BE2C (cell line): ENCODE data around the gene SETD2.

Source experiments
- DNase-seq: peaks from one replicate; pipeline ENCODE4 v3.0.0-alpha.2; 2020
- H3K27me3 ChIP-seq: fragments of 250-450 bp; sonication (Bioruptor Pico); 2 replicates; pipeline ENCODE4 v1.5.1; 2020; ENCODE audit warnings: mild to moderate bottlenecking
- H3K36me3 ChIP-seq: fragments of 250-450 bp; sonication (Bioruptor Pico); 2 replicates; pipeline ENCODE4 v1.5.1; 2020; ENCODE audit warnings: mild to moderate bottlenecking
- H3K4me1 ChIP-seq: fragments of 250-450 bp; sonication (Bioruptor Pico); 2 replicates; pipeline ENCODE4 v1.5.1; 2020
- H3K4me3 ChIP-seq: 2 replicates; pipeline ENCODE4 v1.5.1; 2011; ENCODE audit warnings: low read depth, low read length
- H3K9me3 ChIP-seq: fragments of 250-450 bp; sonication (Bioruptor Pico); 2 replicates; pipeline ENCODE4 v1.5.1; 2020
- TF ChIP-seq, protein P1 (sequence below): IDR thresholded peaks from 2 replicates; pipeline ENCODE4 v1.5.1; 2012; ENCODE audit warnings: mild to moderate bottlenecking, low read depth, low read length

Gene SETD2

DNA sequence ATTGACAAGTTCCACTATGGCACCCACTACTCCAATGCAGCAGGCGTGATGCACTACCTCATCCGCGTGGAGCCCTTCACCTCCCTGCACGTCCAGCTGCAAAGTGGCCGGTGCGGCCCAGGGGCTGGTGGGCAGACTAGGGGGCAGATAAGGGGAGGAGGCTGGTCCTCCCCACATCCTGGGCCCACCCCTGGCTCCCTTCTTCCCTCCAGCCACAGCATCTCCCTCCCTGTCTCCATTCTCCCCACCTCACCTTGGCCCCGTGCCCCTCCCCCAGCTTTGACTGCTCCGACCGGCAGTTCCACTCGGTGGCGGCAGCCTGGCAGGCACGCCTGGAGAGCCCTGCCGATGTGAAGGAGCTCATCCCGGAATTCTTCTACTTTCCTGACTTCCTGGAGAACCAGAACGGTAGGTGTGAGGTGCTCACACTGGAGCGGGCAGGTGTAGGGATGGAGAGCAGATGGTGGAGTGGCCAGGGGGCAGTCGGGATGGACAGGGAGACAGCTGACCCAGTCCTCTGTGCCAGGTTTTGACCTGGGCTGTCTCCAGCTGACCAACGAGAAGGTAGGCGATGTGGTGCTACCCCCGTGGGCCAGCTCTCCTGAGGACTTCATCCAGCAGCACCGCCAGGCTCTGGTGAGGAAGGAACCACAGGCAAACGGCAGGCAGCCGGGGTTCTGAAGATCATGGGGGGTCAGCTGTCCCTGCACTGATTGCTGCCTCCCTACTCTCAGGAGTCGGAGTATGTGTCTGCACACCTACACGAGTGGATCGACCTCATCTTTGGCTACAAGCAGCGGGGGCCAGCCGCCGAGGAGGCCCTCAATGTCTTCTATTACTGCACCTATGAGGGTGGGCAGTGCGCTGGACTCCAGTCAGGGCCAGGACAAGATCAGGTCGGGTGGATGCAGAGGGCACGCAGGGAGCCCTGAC, 158.4 kb downstream of the SETD2 start:
- H3K4me1 ChIP-seq = no peaks in the 10 kb centered on the region
- 0 out of 2 replicates have a peak, but pooled peaks cover 2% of the 10 kb centered on the region for H3K36me3 ChIP-seq
- H3K9me3 ChIP-seq = no peaks in the 10 kb centered on the region
- no peaks in the 10 kb centered on the region for H3K27me3 ChIP-seq
- H3K4me3 ChIP-seq = no peak overlapping the region
- DNase-seq = no peak
- TF ChIP-seq, protein P1, sequence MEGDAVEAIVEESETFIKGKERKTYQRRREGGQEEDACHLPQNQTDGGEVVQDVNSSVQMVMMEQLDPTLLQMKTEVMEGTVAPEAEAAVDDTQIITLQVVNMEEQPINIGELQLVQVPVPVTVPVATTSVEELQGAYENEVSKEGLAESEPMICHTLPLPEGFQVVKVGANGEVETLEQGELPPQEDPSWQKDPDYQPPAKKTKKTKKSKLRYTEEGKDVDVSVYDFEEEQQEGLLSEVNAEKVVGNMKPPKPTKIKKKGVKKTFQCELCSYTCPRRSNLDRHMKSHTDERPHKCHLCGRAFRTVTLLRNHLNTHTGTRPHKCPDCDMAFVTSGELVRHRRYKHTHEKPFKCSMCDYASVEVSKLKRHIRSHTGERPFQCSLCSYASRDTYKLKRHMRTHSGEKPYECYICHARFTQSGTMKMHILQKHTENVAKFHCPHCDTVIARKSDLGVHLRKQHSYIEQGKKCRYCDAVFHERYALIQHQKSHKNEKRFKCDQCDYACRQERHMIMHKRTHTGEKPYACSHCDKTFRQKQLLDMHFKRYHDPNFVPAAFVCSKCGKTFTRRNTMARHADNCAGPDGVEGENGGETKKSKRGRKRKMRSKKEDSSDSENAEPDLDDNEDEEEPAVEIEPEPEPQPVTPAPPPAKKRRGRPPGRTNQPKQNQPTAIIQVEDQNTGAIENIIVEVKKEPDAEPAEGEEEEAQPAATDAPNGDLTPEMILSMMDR = no peak

DNA sequence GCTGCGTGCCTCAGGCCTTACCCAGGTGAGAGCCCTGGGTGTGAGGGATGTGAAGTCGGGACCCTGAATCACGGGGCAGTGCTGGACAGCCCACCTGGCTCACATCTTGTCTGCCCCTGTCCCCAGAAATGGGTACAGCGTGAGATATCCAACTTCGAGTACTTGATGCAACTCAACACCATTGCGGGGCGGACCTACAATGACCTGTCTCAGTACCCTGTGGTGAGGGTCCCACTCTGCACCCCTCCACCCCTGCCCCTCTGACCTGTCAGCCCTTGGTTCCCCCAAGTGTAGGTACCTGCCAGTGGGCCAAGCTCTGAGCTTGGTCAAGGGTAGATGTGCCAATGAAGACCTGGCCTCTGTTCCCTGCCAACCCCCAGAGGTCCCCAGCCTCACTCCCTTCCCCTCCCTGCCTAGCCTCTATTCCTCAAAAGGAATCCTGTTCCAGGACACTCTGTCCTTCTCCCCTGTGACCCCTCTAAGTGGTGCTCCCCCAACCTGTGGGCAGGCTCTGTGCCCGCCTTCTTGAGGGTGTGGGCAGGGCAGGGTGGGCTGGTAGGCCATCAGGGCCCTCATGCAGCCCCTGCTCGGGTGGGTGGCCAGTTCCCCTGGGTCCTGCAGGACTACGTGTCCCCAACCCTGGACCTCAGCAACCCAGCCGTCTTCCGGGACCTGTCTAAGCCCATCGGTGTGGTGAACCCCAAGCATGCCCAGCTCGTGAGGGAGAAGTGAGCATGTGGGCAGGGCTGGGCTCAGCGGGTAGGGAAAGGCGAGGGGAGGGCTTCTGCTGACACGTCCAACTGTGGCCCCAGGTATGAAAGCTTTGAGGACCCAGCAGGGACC, 159.3 kb downstream of the SETD2 start:
- H3K36me3 ChIP-seq = 0 out of 2 replicates have a peak, but pooled peaks cover 2% of the 10 kb centered on the region
- no peak overlapping the region for H3K4me3 ChIP-seq
- no peak for DNase-seq
- no peaks in the 10 kb centered on the region for H3K27me3 ChIP-seq
- TF ChIP-seq, protein P1 = no peak
- no peaks in the 10 kb centered on the region for H3K4me1 ChIP-seq
- no peaks in the 10 kb centered on the region for H3K9me3 ChIP-seq

DNA sequence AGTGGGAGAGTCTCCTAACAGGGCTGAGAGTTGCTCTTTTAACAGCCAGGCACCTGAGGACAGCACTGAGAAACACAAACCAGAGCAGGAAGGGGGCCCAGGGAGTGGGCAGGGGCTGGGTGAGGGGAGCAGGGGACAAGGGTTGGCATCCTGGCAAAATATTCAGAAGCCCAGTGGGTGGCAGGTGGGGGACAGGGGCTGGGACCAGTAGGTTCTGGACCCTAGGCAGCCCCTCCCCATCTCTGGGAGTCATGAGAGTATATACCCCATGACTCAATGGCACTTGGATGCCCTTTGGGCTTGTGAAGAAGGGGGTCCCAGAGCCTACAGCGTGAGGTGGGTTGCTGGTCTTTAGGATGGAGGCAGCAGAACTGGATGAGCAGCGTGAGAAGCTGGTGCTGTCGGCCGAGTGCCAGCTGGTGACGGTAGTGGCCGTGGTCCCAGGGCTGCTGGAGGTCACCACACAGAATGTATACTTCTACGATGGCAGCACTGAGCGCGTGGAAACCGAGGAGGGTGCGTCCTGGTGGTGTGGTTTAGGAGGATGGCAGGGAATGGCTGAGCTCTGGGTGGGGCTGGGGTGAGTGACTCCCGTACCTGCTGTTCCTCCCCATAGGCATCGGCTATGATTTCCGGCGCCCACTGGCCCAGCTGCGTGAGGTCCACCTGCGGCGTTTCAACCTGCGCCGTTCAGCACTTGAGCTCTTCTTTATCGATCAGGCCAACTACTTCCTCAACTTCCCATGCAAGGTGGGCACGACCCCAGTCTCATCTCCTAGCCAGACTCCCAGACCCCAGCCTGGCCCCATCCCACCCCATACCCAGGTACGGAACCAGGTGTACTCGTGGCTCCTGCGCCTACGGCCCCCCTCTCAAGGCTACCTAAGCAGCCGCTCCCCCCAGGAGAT, 160.2 kb downstream of the SETD2 start:
- H3K27me3 ChIP-seq = no peaks in the 10 kb centered on the region
- no peaks in the 10 kb centered on the region for H3K4me1 ChIP-seq
- H3K36me3 ChIP-seq = 0 out of 2 replicates have a peak, but pooled peaks cover 2% of the 10 kb centered on the region
- H3K4me3 ChIP-seq = no peak overlapping the region
- no peak for DNase-seq
- H3K9me3 ChIP-seq = no peaks in the 10 kb centered on the region
- TF ChIP-seq, protein P1 = no peak

DNA sequence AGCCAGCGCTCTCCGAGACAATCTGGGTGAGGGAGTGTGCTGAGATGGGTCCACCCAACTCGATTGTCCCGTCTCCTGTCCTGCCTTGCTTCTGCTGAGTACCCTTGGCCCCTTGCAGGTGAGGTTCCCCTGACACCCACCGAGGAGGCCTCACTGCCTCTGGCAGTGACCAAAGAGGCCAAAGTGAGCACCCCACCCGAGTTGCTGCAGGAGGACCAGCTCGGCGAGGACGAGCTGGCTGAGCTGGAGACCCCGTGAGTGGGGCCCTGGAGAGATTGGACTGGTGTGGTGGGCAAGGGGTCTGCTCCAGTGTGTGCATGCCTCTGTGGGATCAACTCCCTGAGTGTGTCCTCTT, 160.9 kb downstream of the SETD2 start:
- Histone ChIP-seq H3K27me3 (no peaks in the 10 kb centered on the region), H3K4me1 (no peaks in the 10 kb centered on the region), H3K9me3 (no peaks in the 10 kb centered on the region), H3K36me3 (0 out of 2 replicates have a peak, but pooled peaks cover 2% of the 10 kb centered on the region), H3K4me3 (no peak overlapping the region)
- TF ChIP-seq, protein P1 = no peak
- no peak for DNase-seq

DNA sequence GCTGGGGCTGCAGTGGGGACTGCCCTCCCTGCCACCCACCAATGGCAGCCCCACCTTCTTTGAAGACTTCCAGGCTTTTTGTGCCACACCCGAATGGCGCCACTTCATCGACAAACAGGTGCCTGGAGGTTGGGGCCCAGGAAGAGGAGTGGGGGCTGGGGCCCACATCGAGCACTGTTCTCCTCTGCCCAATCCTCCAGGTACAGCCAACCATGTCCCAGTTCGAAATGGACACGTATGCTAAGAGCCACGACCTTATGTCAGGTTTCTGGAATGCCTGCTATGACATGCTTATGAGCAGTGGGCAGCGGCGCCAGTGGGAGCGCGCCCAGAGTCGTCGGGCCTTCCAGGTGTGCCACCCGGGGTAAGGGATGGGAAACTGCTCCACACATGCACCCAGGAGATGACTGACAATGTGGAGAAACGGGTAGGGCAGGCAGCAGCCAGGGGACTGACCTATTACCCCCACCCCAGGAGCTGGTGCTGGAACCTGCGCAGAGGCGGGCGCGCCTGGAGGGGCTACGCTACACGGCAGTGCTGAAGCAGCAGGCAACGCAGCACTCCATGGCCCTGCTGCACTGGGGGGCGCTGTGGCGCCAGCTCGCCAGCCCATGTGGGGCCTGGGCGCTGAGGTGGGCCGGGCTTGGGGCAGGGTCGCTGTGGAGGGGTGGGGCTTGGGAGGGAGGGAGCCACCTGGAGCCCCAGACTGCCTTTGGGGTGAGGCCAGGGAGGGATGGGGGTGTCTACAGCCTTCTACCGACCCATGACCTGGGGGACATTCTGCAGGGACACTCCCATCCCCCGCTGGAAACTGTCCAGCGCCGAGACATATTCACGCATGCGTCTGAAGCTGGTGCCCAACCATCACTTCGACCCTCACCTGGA, 161.5 kb downstream of the SETD2 start:
- Histone ChIP-seq H3K4me1 (no peaks in the 10 kb centered on the region), H3K36me3 (0 out of 2 replicates have a peak, but pooled peaks cover 2% of the 10 kb centered on the region)
- DNase-seq = no peak

More for the DNA sequence above, 161.5 kb downstream of the SETD2 start:
- Histone ChIP-seq H3K9me3 (no peaks in the 10 kb centered on the region), H3K4me3 (no peak overlapping the region), H3K27me3 (no peaks in the 10 kb centered on the region)
- TF ChIP-seq, protein P1 = no peak
